GM12892 (cell line): Measurements from ENCODE around the gene LMBR1.

Source experiments
- DNase-seq: peaks from one replicate; pipeline ENCODE4 v3.0.0; 2011; ENCODE audit not compliant: insufficient read length
- FAIRE-seq: peaks from 2 replicates; lab custom pipeline; 2011; peaks lifted over from hg19 to GRCh38; lab: Jason Lieb, UNC
- POLR2A ChIP-seq: IDR thresholded peaks from 2 replicates; pipeline ENCODE4 v1.6.1; 2011; ENCODE audit warnings: low read depth, low read length, control low read depth
- POLR2AphosphoS5 ChIP-seq: IDR thresholded peaks from 2 replicates; pipeline ENCODE4 v1.6.1; 2011; ENCODE audit warnings: low read depth, low read length, control low read depth
- TAF1 ChIP-seq: IDR thresholded peaks from 2 replicates; pipeline ENCODE4 v1.6.1; 2011; ENCODE audit warnings: low read depth, mild to moderate bottlenecking, control low read depth, low read length, borderline replicate concordance

The LMBR1 gene

GRCh38 chr7:156680281-156680680, 212.7 kb downstream of the LMBR1 start:
- TF ChIP-seq TAF1: no peak
- no peak for TF ChIP-seq POLR2AphosphoS5
- no peak for TF ChIP-seq POLR2A
- DNase-seq (no peak), FAIRE-seq (no peak)

GRCh38 chr7:156677374-156678054, 215.5 kb downstream of the LMBR1 start:
- FAIRE-seq (no peak), DNase-seq (no peak)
- TF ChIP-seq POLR2A: no peak
- TF ChIP-seq POLR2AphosphoS5: no peak
- no peak for TF ChIP-seq TAF1

- DNase-seq (no peak), FAIRE-seq (no peak)
- TF ChIP-seq TAF1: no peak
- TF ChIP-seq POLR2A: no peak
- TF ChIP-seq POLR2AphosphoS5: no peak
These were observed 216.7 kb downstream of the LMBR1 start for GRCh38 chr7:156676263-156676662.

GRCh38 chr7:156675721-156676120, 217.3 kb downstream of the LMBR1 start:
- DNase-seq (no peak), FAIRE-seq (no peak)
- TF ChIP-seq POLR2A: no peak
- no peak for TF ChIP-seq TAF1
- TF ChIP-seq POLR2AphosphoS5: no peak

- FAIRE-seq: no peak
- TF ChIP-seq POLR2A (no peak), POLR2AphosphoS5 (no peak), TAF1 (no peak)
- no peak for DNase-seq
These were observed 219.1 kb downstream of the LMBR1 start for GRCh38 chr7:156673902-156674301.

- TF ChIP-seq TAF1 (no peak), POLR2A (no peak), POLR2AphosphoS5 (no peak)
- FAIRE-seq (no peak), DNase-seq (no peak)
These were observed 219.5 kb downstream of the LMBR1 start for GRCh38 chr7:156673454-156673853.

GRCh38 chr7:156669035-156669828, 223.8 kb downstream of the LMBR1 start:
- DNase-seq (no peak), FAIRE-seq (no peak)
- TF ChIP-seq TAF1 (no peak), POLR2A (no peak), POLR2AphosphoS5 (no peak)

GRCh38 chr7:156668130-156668741, 224.7 kb downstream of the LMBR1 start:
- FAIRE-seq (no peak), DNase-seq (no peak)
- TF ChIP-seq POLR2A: no peak
- no peak for TF ChIP-seq POLR2AphosphoS5
- no peak for TF ChIP-seq TAF1

GRCh38 chr7:156667110-156667426, 225.9 kb downstream of the LMBR1 start:
- TF ChIP-seq POLR2AphosphoS5 (no peak), POLR2A (no peak), TAF1 (no peak)
- DNase-seq (no peak), FAIRE-seq (no peak)

GRCh38 chr7:156666368-156667109, 226.4 kb downstream of the LMBR1 start:
- FAIRE-seq (no peak), DNase-seq (no peak)
- TF ChIP-seq POLR2A (no peak), TAF1 (no peak), POLR2AphosphoS5 (no peak)

GRCh38 chr7:156665101-156665500, 227.9 kb downstream of the LMBR1 start:
- FAIRE-seq: no peak
- TF ChIP-seq TAF1: no peak
- no peak for DNase-seq

- no peak for DNase-seq
- FAIRE-seq: no peak
- TF ChIP-seq POLR2A: no peak
- TF ChIP-seq TAF1: no peak
- TF ChIP-seq POLR2AphosphoS5: no peak
These were observed 230.7 kb downstream of the LMBR1 start for GRCh38 chr7:156662277-156662676.
